Lower lobe of right lung (tissue), 2 donors: Measurements from ENCODE around the gene DHRS12. TPM values are rescaled to one million over a fixed set of nuclear protein-coding genes. Genes with fewer than 3 reads are reported as not detected.

Source experiments
- ATAC-seq, 2 donors: fragments of 200-7000 bp; cut with Tn5 transposase; one replicate each; pipeline ENCODE4 v1.9.1; 2020 to 2022; ENCODE audit warnings: mild to moderate bottlenecking in 2 of 2, moderate library complexity in 2 of 2
- DNase-seq: peaks from one replicate; pipeline ENCODE4 v3.0.0-alpha.2; 2020
- H3K27ac ChIP-seq: fragments of 200-600 bp; one replicate; pipeline ENCODE4 v1.8.0; 2022
- H3K27me3 ChIP-seq: fragments of 200-600 bp; one replicate; pipeline ENCODE4 v1.8.0; 2022; ENCODE audit warnings: low read depth
- H3K36me3 ChIP-seq: fragments of 200-600 bp; one replicate; pipeline ENCODE4 v1.8.0; 2022; ENCODE audit warnings: mild to moderate bottlenecking
- H3K4me1 ChIP-seq: fragments of 200-600 bp; one replicate; pipeline ENCODE4 v1.8.0; 2022
- H3K4me3 ChIP-seq: fragments of 200-600 bp; one replicate; pipeline ENCODE4 v1.8.0; 2022; ENCODE audit warnings: mild to moderate bottlenecking
- H3K9me3 ChIP-seq: fragments of 200-600 bp; one replicate; pipeline ENCODE4 v1.8.0; 2022
- intact Hi-C: fragments of 100-400 bp; cut with DNase I; formaldehyde crosslinking; loops from one replicate; pipeline ENCODE4 v1.11.0; 2022
- total RNA-seq: library from RNA; stranded (reverse); fragmentation: NEBNext Ultra II Directional; extraction: Animal tissue kit (Norgen Biotek cat#: 25700); gene quantifications from one replicate; pipeline ENCODE4 v1.2.1, GENCODE V29; 2021
- TF ChIP-seq, protein P1 (sequence below): fragments of 200-600 bp; IDR thresholded peaks from one replicate; pipeline ENCODE4 v1.8.0; 2022; ENCODE audit warnings: antibody characterized with exemption, mild to moderate bottlenecking
- donor health status: DM: no; HTN: yes; CAD: no; lungs with severe emphysema.

Gene DHRS12
- total RNA-seq, 1 donor from 2014 or later = 13.4 TPM

DNA sequence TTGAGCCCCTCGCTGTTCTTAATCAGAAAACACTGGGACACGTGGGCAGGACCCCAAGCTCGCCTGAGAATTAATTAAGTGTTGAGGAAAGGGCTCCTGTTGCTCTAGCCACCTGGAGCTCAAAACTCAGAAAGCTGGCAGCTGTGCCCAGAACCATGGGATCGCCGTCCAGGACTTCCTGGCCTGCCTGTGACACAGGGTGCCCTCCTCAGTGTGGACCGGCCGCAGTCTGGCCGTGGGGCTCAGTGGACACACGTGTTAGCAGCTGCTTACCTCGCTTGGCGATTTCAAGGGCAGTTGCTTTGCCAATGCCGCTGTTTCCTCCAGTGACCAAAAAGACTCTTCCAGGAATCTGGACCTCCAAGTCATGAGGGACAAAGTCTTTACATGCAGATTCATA is 4.7 kb downstream of the DHRS12 start:
- TF ChIP-seq, protein P1, sequence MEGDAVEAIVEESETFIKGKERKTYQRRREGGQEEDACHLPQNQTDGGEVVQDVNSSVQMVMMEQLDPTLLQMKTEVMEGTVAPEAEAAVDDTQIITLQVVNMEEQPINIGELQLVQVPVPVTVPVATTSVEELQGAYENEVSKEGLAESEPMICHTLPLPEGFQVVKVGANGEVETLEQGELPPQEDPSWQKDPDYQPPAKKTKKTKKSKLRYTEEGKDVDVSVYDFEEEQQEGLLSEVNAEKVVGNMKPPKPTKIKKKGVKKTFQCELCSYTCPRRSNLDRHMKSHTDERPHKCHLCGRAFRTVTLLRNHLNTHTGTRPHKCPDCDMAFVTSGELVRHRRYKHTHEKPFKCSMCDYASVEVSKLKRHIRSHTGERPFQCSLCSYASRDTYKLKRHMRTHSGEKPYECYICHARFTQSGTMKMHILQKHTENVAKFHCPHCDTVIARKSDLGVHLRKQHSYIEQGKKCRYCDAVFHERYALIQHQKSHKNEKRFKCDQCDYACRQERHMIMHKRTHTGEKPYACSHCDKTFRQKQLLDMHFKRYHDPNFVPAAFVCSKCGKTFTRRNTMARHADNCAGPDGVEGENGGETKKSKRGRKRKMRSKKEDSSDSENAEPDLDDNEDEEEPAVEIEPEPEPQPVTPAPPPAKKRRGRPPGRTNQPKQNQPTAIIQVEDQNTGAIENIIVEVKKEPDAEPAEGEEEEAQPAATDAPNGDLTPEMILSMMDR = no peak
- Histone ChIP-seq H3K36me3 (peaks cover 8% of the 10 kb centered on the region), H3K4me1 (peaks cover 24% of the 10 kb centered on the region), H3K27me3 (no peaks in the 10 kb centered on the region), H3K27ac (no peak overlapping the region), H3K9me3 (no peaks in the 10 kb centered on the region), H3K4me3 (no peak overlapping the region)
- intact Hi-C loops = no loop called here
- DNase-seq (no peak), ATAC-seq (no peak)

GRCh38 chr13:51797664-51798488 is 6.1 kb downstream of the DHRS12 start:
- Histone ChIP-seq H3K4me3 (no peak overlapping the region), H3K27ac (no peak overlapping the region), H3K4me1 (peaks cover 24% of the 10 kb centered on the region), H3K9me3 (no peaks in the 10 kb centered on the region), H3K36me3 (peaks cover 12% of the 10 kb centered on the region), H3K27me3 (no peaks in the 10 kb centered on the region)
- peak; percentile 41 to 50 for ATAC-seq
- TF ChIP-seq, protein P1 = peak; percentile 38
- intact Hi-C loops = no loop called here
- no peak for DNase-seq

GRCh38 chr13:51796546-51796945 is 7.4 kb downstream of the DHRS12 start:
- ATAC-seq = no peak
- DNase-seq = no peak
- no peak overlapping the region for H3K4me3 ChIP-seq
- TF ChIP-seq, protein P1 = no peak
- H3K27me3 ChIP-seq = no peaks in the 10 kb centered on the region
- no peak overlapping the region for H3K27ac ChIP-seq
- peaks cover 12% of the 10 kb centered on the region for H3K36me3 ChIP-seq
- intact Hi-C loops = no loop called here
- no peaks in the 10 kb centered on the region for H3K9me3 ChIP-seq
- peaks cover 11% of the 10 kb centered on the region for H3K4me1 ChIP-seq

DNA sequence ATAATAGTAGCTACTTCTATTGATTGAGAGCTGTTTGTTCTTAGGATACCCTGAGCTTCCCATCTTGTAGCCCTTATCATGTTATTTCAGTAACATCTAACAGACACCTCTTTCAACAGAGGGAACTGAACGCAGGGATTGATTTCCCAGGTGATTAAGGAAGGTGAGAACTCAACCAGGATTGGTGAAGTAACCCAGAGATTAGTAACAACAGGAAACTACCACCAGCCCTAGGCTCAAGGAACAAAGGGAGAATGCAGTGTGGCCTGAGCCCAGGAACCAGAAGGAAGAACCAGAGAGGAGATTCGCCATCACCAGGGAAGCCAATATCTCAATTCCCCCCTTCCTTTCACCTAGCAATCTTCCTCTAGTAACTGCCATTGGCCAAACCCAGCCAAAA is 8.5 kb downstream of the DHRS12 start:
- no peaks in the 10 kb centered on the region for H3K27me3 ChIP-seq
- H3K4me3 ChIP-seq = no peak overlapping the region
- ATAC-seq (no peak), DNase-seq (no peak)
- H3K9me3 ChIP-seq = no peaks in the 10 kb centered on the region
- TF ChIP-seq, protein P1 = no peak
- H3K4me1 ChIP-seq = peaks cover 5% of the 10 kb centered on the region
- intact Hi-C loops = no loop called here
- no peak overlapping the region for H3K27ac ChIP-seq
- H3K36me3 ChIP-seq = peaks cover 12% of the 10 kb centered on the region

- Histone ChIP-seq H3K36me3 (peaks cover 12% of the 10 kb centered on the region), H3K27me3 (no peaks in the 10 kb centered on the region), H3K9me3 (no peaks in the 10 kb centered on the region), H3K4me3 (no peak overlapping the region), H3K4me1 (peaks cover 5% of the 10 kb centered on the region), H3K27ac (no peak overlapping the region)
- intact Hi-C loops = no loop called here
- DNase-seq (no peak), ATAC-seq (no peak)
- TF ChIP-seq, protein P1 = no peak
Observed at GRCh38 chr13:51794964-51795363, 9.0 kb downstream of the DHRS12 start.
